HG02973 (cell line): ENCODE data around the gene SPATA46.
"Not testable (repeated sequence)": the region's sequence is repeated elsewhere in the genome, so short reads cannot be mapped to it uniquely, and the experiment has no call there.

Source experiments
- ATAC-seq: cut with Tn5 transposase; IDR thresholded peaks from one replicate; pipeline ENCODE4 v1.9.1; 2021; ENCODE audit warnings: moderate library complexity; ENCODE audit not compliant: unreplicated experiment

Gene SPATA46

DNA sequence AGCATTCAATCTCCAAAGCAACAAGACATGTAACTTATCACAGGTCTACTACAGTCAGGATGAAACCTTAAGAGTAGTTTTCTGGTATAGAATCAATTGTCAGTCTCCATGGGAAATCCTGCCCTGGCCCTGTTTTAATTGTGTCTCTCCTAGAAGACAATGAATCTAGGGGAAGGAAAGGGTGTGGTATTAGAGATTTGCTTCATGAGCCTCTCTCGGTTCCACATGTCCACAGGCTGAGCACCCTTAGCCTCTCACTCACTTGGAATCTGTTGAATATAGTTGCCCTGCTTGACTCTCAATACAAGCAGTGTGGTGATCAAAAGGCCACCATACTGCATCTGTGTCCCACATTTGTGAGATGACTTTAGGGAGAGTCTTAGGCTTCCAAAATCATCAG lies 17.7 kb downstream of the SPATA46 start:
- no peak for ATAC-seq

DNA sequence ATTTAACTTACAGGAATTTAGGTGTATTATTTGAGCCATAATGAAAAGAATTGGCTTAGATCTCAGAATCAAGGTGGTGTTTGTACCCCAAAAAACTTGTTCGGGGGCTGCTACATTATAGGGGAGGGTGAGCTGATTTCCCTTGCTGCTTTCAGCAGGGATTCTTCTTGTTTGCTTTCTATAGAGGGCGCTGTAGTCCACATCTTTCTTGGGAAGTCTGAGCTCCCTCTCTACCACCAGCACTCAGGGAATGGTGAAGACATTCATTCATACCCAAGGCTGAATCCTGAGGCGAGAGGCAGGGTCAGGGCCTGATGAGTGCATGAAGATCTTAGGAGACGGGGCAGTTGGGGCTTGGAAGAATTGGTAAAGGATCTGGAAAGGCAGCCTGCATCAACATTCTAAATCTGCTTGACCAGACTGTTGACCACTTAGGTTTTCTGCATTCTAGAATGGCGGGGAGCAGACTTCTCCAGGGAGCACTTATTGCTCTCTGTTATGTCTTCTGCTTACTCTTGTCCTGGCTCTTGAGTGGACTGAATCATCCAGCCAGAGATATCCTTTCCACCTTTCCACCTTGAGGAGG lies 18.9 kb downstream of the SPATA46 start:
- ATAC-seq, result no peak

DNA sequence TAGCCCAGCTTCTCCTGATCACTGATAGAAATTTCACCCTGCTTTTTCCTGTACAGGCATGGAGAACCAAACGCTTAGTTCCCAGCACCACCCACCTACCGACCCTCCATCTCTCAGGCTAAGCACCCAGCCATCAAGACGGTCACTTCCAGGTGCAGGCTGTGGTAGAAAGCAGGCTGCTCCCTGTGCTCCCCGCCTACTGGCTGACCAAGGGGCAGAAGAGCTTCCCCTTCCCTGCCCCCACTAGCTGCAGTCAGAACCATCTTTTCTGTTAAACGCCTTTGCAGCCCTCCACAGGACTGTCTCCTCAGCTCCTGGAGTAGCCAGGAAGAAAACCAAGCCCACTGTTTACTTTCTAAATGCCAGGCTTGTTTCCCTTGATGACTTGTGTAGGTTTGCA lies 23.0 kb downstream of the SPATA46 start:
- no peak for ATAC-seq

DNA sequence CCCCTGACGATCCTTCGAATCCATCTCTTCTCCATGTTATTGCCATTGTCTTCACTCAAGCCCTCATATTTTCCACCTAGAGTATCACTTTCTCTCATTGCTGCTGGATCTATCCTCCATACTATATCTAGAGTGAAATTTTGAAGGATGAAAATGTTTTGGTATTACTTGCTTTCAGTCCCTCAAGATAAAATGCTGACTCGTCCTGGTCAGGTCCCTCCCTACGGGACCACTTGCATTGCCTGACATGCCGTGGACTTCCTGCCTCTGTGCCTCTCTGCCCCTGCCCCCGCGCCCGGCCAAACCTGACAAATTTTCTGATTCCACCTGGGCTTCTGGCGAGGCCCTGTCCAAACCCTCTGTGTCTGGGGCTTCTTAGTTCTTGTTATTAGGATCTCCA lies 23.6 kb downstream of the SPATA46 start:
- no peak for ATAC-seq

DNA sequence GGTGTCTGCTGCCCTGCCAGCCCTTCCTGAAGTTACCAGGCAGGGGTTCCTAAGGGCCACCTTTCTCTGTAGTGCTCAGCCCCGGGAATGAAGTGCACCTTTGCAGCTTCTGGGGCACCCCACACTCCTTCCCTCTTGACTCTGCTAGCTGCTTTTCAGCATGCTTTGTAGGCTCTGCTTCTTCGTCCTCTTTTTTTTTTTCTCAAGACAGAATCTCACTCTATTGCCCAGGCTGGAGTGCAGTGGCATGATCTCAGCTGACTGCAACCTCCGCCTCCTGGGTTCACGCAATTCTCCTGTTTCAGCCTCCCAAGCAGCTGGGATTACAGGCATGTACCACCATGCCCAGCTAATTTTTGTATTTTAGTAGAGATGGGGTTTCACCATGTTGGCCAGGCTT lies 24.8 kb downstream of the SPATA46 start:
- not testable (repeated sequence) for ATAC-seq

DNA sequence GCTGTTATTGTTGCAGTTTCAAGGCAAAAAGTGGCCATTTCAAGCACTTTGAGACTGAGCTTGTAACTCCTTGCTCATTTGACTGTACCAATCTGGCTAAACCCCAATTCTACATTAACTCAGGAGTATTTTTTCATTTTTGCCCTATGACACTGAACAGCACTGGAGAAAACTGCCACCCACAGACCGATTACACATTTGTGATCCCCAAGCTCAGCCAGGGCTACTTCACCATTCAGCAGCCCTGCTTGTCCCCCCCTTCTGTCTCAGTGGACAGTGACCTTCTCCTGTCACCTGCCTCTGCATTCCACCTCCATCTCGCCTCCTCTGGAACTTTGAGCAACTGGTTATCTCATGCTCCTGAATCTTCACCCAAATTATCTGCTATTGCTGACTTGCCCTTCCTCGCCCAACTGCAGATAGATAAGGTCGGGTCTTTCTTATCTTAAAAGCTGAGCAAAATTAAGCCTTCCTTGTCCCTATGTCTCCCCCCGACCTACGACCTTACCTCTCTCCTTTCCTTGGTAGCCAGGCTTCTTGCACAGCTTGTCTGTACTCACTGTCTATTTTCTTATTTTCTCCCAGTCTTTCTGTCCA lies 25.3 kb downstream of the SPATA46 start:
- ATAC-seq, result no peak

DNA sequence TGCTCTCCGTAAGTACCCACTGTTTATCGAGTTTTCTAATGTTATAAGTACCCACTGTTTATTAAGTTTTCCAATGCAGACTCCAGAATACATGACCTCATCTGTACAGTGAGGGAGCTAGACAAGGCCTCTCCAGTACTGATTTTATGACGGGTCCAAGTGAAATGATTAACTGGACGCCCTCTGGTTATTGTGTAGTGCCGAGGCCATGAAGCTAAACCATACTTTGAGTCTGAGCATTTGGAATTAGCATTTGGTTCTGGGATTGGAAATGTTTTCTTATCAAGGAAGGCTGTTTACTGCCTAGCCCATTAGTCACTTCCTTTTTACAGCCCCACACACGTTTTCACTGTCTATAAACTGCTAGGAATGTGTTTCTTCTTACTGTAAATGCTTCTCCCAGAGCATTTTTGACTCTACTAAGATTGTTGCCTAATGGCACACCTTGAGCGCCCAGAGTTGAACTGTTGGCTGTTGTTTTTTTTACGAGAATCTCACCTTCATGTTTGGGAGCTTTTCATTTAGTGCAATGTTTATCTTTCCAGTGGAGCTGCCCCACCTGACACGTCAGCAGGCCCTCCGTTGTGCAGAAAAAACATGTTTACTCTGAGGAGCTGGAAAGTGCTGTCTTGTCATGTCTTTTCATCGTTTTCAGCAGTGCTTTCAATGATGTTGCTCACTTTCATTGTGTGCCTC lies 26.9 kb downstream of the SPATA46 start:
- no peak for ATAC-seq

DNA sequence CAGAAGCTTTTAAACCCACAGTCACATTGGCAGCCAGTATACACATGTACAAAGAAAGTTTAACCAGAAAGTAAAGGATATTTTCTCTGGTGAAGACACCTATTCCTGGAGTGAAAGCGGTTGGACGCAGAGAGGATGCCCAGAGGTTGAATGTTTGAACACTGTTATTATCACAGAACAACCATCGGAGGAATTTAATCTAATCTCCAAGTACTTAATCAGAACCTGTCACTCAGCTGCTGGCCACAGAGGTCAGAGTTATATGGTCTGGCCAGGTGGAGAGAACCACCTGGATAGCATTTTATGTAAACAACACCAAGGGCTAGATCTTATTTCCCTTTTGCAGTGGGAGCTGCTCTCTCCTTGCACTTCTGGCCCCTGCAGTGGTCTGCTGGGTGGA lies 29.4 kb downstream of the SPATA46 start:
- no peak for ATAC-seq

DNA sequence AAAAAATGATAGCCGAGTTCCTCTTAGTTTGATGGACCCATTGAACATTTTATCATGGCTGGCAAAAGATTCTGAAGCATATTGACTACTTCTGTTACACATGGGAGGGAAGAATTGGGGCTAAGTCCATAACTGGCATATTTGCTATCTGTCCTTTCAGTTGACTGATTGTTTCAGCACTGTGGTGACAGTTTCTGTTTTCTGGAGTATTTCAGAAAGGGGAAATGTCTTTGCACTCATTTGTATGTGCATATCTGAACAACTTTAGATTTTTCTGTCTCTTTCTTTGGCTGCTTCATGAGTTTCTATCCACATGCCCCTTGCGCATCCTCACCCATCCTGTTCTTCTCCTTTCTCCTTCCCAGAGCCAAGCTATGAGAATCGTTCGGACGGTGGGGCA lies 33.2 kb downstream of the SPATA46 start:
- ATAC-seq, result no peak

DNA sequence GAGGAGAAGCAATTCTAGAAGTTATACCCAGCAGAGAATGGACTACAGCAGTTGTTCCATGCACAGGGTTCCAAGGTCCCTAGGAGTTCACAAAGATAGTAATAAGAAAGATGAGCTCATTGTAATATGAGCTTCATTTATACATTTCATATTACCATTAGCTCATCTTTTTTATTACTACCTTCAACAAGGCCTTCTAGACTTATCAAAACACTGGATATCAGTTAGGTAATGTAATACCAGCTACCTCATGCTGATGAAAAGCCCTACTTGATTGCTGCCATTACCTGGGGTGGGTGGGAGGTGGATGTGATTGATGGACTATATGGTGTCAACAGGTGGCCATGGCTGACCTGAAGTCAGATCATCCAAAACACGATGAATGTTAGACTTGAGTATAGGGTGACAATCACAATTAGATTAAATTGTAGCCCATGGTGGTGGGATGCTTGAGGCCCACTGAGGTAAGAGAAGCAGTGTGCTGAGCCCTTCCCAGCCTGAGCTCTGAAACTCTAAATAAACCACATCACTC lies 34.1 kb downstream of the SPATA46 start:
- ATAC-seq, result no peak

DNA sequence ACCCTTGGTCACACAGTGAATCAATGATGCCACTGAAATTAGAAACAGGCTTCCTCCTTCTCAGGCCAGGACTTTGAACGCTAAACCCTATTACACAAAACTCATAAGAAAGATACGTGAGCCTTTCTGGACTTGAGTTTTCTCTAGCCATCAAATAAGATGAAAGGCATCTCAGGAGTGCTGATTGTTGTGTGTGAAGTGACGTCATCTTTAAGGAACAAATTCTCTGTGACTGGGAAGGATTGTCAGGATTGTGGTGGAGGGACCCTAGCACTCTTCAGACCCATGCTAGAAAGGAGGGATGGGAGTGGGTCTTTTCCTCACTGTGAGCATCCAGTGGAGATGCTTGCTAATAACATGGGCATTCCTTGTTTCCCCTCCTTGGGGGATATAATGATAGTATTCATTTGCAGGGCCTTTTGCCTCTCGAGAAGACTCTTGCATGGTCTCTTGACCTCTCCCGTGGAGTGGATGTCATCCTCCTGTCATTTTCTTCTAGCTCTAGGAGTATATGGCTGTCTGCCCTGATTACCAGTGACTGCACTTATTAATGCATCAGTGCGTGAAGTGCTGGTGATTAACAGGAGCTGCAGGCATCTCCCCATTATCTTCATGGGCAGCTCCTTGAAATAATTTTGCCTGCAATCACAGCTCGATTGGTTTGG lies 39.9 kb downstream of the SPATA46 start:
- ATAC-seq, result no peak

DNA sequence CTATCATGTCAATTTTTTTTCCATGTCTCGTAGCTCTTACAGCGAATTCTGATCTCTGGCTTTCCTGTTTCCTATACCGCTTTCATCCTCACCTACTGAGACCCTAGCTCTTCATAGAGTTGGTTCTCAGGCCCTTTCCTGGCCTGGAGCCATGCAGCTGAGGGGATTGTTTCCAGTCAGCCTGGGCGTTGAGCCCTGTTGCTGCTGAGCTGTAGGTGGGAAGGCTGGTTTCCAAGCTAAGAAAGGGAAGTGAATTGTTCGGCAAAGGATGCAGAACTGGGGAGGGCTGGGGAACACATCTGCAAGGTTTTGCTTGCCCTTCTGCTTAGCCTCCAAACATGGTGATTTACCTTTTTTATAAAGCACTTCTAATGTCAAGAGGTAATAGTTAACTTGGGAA lies 41.5 kb downstream of the SPATA46 start:
- no peak for ATAC-seq

DNA sequence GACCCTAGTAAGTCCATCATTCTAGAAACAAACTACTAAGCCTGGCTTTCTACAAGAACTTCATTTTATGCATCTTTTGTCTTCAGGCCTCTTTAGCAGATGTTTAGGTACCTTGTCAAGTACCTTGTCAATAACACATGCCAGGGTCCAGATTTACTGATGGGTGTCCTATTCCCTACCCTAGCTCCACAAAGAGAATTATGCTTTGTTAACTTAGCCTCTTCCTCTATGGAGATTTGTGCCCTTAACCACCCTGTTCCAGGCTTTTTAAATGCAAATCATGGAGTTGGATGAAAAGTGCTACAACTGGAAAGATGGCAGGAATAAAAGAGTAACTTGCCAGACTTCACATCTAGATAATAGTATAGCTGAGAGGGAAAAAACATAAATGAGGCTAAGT lies 42.7 kb downstream of the SPATA46 start:
- ATAC-seq, result no peak

DNA sequence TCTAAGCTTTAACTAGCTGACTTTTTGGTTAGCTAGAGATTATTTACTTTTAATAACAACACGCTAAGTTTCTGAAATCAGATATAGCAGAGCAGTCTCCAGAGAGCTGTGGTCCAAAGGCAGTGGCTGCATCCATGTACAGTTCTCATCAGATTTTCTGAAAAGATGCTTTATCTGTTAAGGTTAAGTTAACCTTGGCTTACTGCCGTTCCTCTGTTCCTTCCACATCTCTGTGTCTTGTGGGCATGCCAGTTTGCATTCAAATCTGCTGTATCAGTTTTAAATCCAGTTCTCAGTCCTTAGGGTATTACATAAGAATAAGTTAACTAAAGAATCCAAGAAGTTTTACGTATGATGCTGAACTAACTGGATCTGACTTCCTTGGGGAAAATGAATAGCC lies 46.8 kb downstream of the SPATA46 start:
- ATAC-seq, result no peak

DNA sequence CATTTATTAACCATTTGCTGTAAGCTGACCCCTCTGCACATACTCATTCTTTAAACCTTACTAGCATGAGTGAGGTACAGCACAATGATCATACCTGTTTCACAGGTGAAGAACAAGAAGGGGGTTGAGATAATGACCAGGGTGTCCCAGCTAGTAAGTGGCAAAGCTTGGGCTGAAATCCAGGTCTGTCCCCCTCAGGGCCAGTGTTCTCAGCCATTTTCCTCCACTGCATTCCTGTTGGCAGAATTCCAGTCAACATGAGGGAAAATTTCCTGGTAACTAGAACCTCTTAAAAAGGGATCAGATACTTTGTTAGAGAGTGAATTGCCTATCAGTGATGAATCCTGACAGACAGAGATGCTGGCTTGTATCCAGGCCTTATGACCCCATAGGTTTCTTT lies 48.1 kb downstream of the SPATA46 start:
- ATAC-seq, result no peak

DNA sequence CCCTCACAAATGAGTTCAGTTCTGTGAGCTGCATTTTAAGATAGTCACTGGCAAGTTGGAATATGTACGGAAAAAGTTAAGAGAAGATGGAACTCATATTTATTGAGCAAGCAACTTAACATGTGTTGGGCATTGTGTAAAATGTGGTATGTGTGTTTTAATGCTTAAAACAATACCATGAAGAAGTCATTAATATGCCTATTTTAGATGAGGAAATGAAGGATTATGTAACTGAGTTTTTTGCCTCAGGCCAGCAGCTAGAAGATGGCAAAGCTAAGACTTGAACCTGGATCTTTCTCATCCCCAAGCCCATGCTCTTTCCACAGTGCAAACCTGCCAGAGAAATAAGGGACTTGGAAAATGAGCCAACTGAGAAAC lies 48.9 kb downstream of the SPATA46 start:
- ATAC-seq, result no peak

DNA sequence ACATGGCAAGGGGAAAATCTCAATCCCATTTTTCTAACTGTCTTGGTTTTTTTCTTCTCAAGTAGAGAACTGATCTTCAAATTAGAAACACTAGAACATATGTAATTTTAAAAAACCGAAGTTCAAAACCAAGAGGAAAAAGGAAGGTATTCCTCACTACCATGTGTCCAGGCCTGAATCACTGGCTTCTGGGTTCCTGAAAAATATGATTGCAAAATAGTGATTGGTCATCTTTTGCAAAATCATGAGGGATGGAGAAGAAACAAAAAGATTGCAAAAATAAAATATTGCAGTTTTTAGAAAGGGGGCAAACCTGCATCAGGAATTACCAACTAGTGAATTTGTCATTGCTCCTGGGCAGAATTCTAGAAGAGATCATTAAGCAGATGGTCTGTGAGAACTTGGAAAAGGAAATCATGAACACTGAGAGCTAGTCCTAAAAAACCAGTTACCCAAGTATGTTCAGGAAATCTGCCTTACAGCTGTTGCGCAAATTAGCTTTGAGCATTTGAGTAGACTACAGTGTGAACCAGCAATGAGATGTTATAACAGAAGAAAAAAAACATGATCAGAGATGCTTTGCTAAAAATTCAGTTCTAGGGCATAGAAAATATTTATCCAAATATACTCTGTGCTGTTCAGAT lies 49.4 kb downstream of the SPATA46 start:
- ATAC-seq, result no peak

DNA sequence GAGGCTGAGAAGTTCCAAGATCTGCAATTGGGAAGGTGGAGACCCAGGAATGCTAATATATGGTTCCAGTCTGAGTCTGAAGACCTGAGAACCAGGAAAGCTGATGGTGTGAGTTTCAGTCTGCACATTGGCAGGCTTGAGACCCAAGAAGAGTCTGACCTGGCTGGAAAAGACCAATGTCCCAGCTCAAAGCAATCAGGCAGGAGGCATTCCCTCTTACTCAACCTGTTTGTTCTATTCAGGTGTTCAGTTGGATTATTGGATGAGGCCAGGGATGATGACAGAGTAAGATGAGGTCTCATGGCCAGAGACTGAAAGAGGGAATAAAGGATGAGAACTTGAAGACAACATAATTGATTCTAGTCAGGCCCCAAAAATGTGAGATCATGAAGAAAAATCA lies 50.1 kb downstream of the SPATA46 start:
- no peak for ATAC-seq

DNA sequence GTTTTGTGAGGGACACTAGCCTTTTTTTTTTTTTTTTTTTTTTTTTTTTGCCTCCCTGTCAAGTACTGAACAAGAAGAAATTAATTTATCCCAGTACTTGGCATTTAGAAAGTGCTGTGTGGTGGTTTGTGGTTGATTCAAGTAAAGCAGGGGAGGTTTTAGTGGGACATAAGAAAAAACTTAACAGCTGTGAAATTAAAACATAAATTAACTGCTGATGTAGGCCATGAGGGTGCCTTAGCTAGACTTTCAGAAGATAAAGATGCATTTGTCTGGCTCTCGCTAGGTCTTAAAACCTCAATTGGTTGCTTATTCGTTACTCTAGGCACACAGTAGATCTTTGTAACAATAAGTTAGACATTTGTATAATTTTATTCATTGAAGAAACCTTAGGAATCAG lies 52.3 kb downstream of the SPATA46 start:
- ATAC-seq, result no peak
